ENCODE data around the gene NT5C. TPM values are rescaled to one million over a fixed set of nuclear protein-coding genes. Genes with fewer than 3 reads are reported as not detected.
"Not testable (repeated sequence)": the region's sequence is repeated elsewhere in the genome, so short reads cannot be mapped to it uniquely, and the experiment has no call there.

Gene NT5C
- total RNA-seq, 1 donor from 2014 or later: 40.4 TPM

GRCh38 chr17:75173526-75173925 is 42.0 kb upstream of the NT5C start:
- Mint-ChIP-seq H3K36me3 (ENCODE audit: unreplicated experiment) (no peaks in the 10 kb centered on the region), H3K9me3 (ENCODE audit: unreplicated experiment) (peaks cover 2% of the 10 kb centered on the region), H3K27me3 (ENCODE audit: unreplicated experiment) (no peaks in the 10 kb centered on the region), H3K4me1 (ENCODE audit: low read depth, unreplicated experiment) (no peaks in the 10 kb centered on the region), H3K27ac (ENCODE audit: unreplicated experiment) (no peak overlapping the region), H3K4me3 (ENCODE audit: unreplicated experiment) (no peak overlapping the region)
- DNase-seq: no peak
- TF ChIP-seq, protein P1, sequence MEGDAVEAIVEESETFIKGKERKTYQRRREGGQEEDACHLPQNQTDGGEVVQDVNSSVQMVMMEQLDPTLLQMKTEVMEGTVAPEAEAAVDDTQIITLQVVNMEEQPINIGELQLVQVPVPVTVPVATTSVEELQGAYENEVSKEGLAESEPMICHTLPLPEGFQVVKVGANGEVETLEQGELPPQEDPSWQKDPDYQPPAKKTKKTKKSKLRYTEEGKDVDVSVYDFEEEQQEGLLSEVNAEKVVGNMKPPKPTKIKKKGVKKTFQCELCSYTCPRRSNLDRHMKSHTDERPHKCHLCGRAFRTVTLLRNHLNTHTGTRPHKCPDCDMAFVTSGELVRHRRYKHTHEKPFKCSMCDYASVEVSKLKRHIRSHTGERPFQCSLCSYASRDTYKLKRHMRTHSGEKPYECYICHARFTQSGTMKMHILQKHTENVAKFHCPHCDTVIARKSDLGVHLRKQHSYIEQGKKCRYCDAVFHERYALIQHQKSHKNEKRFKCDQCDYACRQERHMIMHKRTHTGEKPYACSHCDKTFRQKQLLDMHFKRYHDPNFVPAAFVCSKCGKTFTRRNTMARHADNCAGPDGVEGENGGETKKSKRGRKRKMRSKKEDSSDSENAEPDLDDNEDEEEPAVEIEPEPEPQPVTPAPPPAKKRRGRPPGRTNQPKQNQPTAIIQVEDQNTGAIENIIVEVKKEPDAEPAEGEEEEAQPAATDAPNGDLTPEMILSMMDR (IDR thresholded peaks at IDR 0.05; ENCODE audit: partially characterized antibody, unreplicated experiment): no peak

GRCh38 chr17:75168998-75169397 is 37.5 kb upstream of the NT5C start:
- Mint-ChIP-seq H3K27me3 (ENCODE audit: unreplicated experiment) (no peaks in the 10 kb centered on the region), H3K27ac (ENCODE audit: unreplicated experiment) (no peak overlapping the region), H3K36me3 (ENCODE audit: unreplicated experiment) (no peaks in the 10 kb centered on the region), H3K4me1 (ENCODE audit: low read depth, unreplicated experiment) (no peaks in the 10 kb centered on the region), H3K4me3 (ENCODE audit: unreplicated experiment) (no peak overlapping the region), H3K9me3 (ENCODE audit: unreplicated experiment) (peaks cover 2% of the 10 kb centered on the region)
- DNase-seq: no peak
- TF ChIP-seq, protein P1 (IDR thresholded peaks at IDR 0.05; ENCODE audit: partially characterized antibody, unreplicated experiment): no peak

DNA sequence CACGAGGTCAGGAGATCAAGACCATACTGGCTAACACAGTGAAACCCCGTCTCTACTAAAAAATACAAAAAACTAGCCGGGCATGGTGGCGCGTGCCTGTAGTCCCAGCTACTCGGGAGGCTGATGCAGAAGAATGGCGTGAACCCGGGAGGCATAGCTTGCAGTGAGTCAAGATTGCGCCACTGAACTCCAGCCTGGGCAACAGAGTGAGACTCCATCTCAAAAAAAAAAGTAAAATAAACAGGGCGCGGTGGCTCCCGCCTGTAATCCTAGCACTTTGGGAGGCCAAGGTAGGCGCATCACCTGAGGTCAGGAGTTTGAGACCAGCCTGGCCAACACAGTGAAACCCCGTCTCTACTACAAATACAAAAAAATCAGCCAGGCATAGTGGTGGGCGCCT is 33.1 kb upstream of the NT5C start:
- not testable (repeated sequence) for H3K27ac Mint-ChIP-seq (ENCODE audit: unreplicated experiment); H3K4me3 Mint-ChIP-seq (ENCODE audit: unreplicated experiment); H3K9me3 Mint-ChIP-seq (ENCODE audit: unreplicated experiment); H3K36me3 Mint-ChIP-seq (ENCODE audit: unreplicated experiment); H3K4me1 Mint-ChIP-seq (ENCODE audit: low read depth, unreplicated experiment); DNase-seq; H3K27me3 Mint-ChIP-seq (ENCODE audit: unreplicated experiment)

GRCh38 chr17:75163074-75163473 is 31.5 kb upstream of the NT5C start:
- DNase-seq: no peak
- TF ChIP-seq, protein P1 (IDR thresholded peaks at IDR 0.05; ENCODE audit: partially characterized antibody, unreplicated experiment): no peak
- Mint-ChIP-seq H3K4me1 (ENCODE audit: low read depth, unreplicated experiment) (no peaks in the 10 kb centered on the region), H3K27me3 (ENCODE audit: unreplicated experiment) (no peaks in the 10 kb centered on the region), H3K36me3 (ENCODE audit: unreplicated experiment) (no peaks in the 10 kb centered on the region), H3K4me3 (ENCODE audit: unreplicated experiment) (no peak overlapping the region), H3K27ac (ENCODE audit: unreplicated experiment) (no peak overlapping the region), H3K9me3 (ENCODE audit: unreplicated experiment) (peaks cover 1% of the 10 kb centered on the region)

- Mint-ChIP-seq H3K36me3 (ENCODE audit: unreplicated experiment) (no peaks in the 10 kb centered on the region), H3K9me3 (ENCODE audit: unreplicated experiment) (peaks cover 3% of the 10 kb centered on the region), H3K27me3 (ENCODE audit: unreplicated experiment) (peaks cover 2% of the 10 kb centered on the region), H3K4me3 (ENCODE audit: unreplicated experiment) (no peak overlapping the region), H3K4me1 (ENCODE audit: low read depth, unreplicated experiment) (no peaks in the 10 kb centered on the region), H3K27ac (ENCODE audit: unreplicated experiment) (no peak overlapping the region)
- TF ChIP-seq, protein P1 (IDR thresholded peaks at IDR 0.05; ENCODE audit: partially characterized antibody, unreplicated experiment): no peak
- no peak for DNase-seq
Observed at GRCh38 chr17:75160211-75160610, 28.7 kb upstream of the NT5C start.
